SU-DHL-6 (cell line): Measurements from ENCODE around the gene SUCO.

Experiments
- H2AFZ ChIP-seq: fragments of 200-600 bp; sonication (generic); 2 replicates; pipeline ENCODE4 v1.6.1; 2014; ENCODE audit warnings: low read depth, mild to moderate bottlenecking, moderate library complexity, mixed read lengths, antibody characterized with exemption, low read length; ENCODE audit not compliant: severe bottlenecking
- H3F3A ChIP-seq: fragments of 200-600 bp; shearing (Covaris generic); 2 replicates; pipeline ENCODE4 v1.6.0; 2016; ENCODE audit warnings: antibody characterized with exemption, mild to moderate bottlenecking; ENCODE audit not compliant: insufficient read depth
- H3K27ac ChIP-seq: fragments of 200-600 bp; sonication (generic); 2 replicates; pipeline ENCODE4 v1.5.1; 2016; ENCODE audit warnings: low read depth, mild to moderate bottlenecking, low read length, moderate library complexity, mixed read lengths
- H3K27me3 ChIP-seq: fragments of 200-600 bp; sonication (generic), shearing (Covaris generic); 2 replicates; pipeline ENCODE4 v1.6.0; 2014; ENCODE audit warnings: mild to moderate bottlenecking, low read length
- H3K36me3 ChIP-seq: fragments of 200-600 bp; sonication (generic); 2 replicates; pipeline ENCODE4 v1.6.1; 2014; ENCODE audit warnings: mild to moderate bottlenecking, low read length, mixed read lengths
- H3K4me2 ChIP-seq: fragments of 300-600, 200-600 bp; shearing (Covaris generic), sonication (generic); 2 replicates; pipeline ENCODE4 v1.6.0; 2014; ENCODE audit warnings: low read length, low read depth, mild to moderate bottlenecking; ENCODE audit not compliant: poor library complexity, severe bottlenecking
- H3K4me3 ChIP-seq: fragments of 200-600 bp; sonication (generic); 2 replicates; pipeline ENCODE4 v1.5.1; 2014; ENCODE audit warnings: antibody characterized with exemption, low read length, mild to moderate bottlenecking, mixed read lengths; ENCODE audit not compliant: insufficient read depth, poor library complexity, severe bottlenecking
- H3K79me2 ChIP-seq: fragments of 200-600 bp; sonication (generic); 2 replicates; pipeline ENCODE4 v1.6.1; 2014; ENCODE audit warnings: mild to moderate bottlenecking, low read length, moderate library complexity; ENCODE audit not compliant: insufficient read depth
- H3K9ac ChIP-seq: fragments of 200-600 bp; sonication (generic); 2 replicates; pipeline ENCODE4 v1.7.0; 2014; ENCODE audit warnings: mild to moderate bottlenecking, low read length
- H3K9me2 ChIP-seq: fragments of 200-600 bp; sonication (generic); replicated peaks from 2 replicates; pipeline ENCODE4 v1.6.1; 2014; ENCODE audit warnings: low read length; ENCODE audit not compliant: insufficient read depth
- H3K9me3 ChIP-seq: fragments of 200-600 bp; sonication (generic); 2 replicates; pipeline ENCODE4 v1.6.1; 2014; ENCODE audit warnings: low read length, mixed read lengths; ENCODE audit not compliant: insufficient read depth
- H4K20me1 ChIP-seq: fragments of 200-600 bp; sonication (generic); 2 replicates; pipeline ENCODE4 v1.6.1; 2014; ENCODE audit warnings: low read depth, mild to moderate bottlenecking, antibody characterized with exemption, low read length, moderate library complexity, mixed read lengths
- EZH2phosphoT487 ChIP-seq: fragments of 200-600 bp; sonication (generic), shearing (Covaris generic); conservative IDR thresholded peaks from 2 replicates; pipeline ENCODE4 v1.6.1; 2018; ENCODE audit warnings: mild to moderate bottlenecking, antibody characterized with exemption, low read length, moderate library complexity, mixed read lengths
- TF ChIP-seq, protein P1 (sequence below): fragments of 200-600 bp; sonication (generic); IDR thresholded peaks from one replicate; pipeline ENCODE4 v1.5.1; 2017; ENCODE audit warnings: antibody characterized with exemption, mild to moderate bottlenecking, low read length, moderate library complexity; ENCODE audit not compliant: insufficient read depth, poor library complexity, severe bottlenecking

The SUCO gene

DNA sequence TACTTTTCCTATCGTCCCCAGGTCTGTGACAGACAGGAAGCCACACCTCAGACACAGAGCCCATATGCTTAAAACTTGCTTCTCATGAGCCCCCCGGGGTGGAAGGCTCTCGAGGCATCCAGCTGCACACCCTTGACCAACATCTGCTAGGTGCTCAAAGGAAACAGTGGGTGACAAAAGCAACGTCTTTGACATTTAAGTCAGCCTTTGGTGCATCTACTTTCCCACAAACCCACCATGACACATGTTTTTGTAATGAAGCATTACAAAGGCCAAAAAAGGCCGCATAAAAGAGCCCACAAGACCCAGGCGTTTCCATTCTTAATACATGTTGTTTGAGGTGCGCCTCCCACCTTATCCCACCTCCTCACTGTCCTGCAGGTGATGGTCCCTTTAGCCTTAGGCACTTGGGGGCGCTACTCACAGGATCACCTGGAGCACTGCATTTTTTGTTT is 114.2 kb downstream of the SUCO start:
- no peak overlapping the region for H3K4me2 ChIP-seq

DNA sequence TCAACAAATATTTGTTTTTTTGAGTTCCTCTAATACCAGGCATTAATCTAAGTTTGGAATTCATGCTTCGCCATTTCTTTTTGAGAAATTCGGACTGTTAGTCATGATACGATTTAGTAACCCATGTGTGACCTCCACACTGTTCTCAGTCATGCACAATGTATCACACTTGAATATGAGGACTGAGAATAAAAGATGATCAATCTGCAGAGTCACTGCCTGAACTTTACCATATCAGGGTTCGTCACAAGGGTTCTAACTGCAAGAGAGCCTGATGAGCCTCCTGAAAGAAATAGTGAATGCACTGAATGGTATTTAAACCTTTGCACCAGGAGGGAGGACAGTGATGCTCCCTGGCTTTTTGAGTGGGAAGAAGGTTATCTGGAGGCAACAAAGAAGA is 115.0 kb downstream of the SUCO start:
- TF ChIP-seq, protein P1, sequence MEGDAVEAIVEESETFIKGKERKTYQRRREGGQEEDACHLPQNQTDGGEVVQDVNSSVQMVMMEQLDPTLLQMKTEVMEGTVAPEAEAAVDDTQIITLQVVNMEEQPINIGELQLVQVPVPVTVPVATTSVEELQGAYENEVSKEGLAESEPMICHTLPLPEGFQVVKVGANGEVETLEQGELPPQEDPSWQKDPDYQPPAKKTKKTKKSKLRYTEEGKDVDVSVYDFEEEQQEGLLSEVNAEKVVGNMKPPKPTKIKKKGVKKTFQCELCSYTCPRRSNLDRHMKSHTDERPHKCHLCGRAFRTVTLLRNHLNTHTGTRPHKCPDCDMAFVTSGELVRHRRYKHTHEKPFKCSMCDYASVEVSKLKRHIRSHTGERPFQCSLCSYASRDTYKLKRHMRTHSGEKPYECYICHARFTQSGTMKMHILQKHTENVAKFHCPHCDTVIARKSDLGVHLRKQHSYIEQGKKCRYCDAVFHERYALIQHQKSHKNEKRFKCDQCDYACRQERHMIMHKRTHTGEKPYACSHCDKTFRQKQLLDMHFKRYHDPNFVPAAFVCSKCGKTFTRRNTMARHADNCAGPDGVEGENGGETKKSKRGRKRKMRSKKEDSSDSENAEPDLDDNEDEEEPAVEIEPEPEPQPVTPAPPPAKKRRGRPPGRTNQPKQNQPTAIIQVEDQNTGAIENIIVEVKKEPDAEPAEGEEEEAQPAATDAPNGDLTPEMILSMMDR, result no peak
- no peak for TF ChIP-seq EZH2phosphoT487
- Histone ChIP-seq H3F3A (no peaks in the 10 kb centered on the region), H3K27me3 (no peaks in the 10 kb centered on the region), H3K9me2 (no peaks in the 10 kb centered on the region), H3K4me2 (no peak overlapping the region), H3K36me3 (no peaks in the 10 kb centered on the region), H3K9ac (no peak overlapping the region), H3K79me2 (no peaks in the 10 kb centered on the region), H4K20me1 (no peaks in the 10 kb centered on the region), H2AFZ (no peak overlapping the region), H3K27ac (no peak overlapping the region), H3K4me3 (no peak overlapping the region), H3K9me3 (no peaks in the 10 kb centered on the region)

More for the DNA sequence above, 114.2 kb downstream of the SUCO start:
- no peak overlapping the region for H3K27ac ChIP-seq
- H3K4me3 ChIP-seq, result no peak overlapping the region
- H2AFZ ChIP-seq, result no peak overlapping the region
- no peaks in the 10 kb centered on the region for H3K9me3 ChIP-seq
- H3K27me3 ChIP-seq, result no peaks in the 10 kb centered on the region
- no peaks in the 10 kb centered on the region for H4K20me1 ChIP-seq
- no peaks in the 10 kb centered on the region for H3K36me3 ChIP-seq
- H3K9me2 ChIP-seq, result no peaks in the 10 kb centered on the region
- no peaks in the 10 kb centered on the region for H3F3A ChIP-seq
- H3K79me2 ChIP-seq, result no peaks in the 10 kb centered on the region
- TF ChIP-seq EZH2phosphoT487, result no peak
- TF ChIP-seq, protein P1, result no peak
- H3K9ac ChIP-seq, result no peak overlapping the region

DNA sequence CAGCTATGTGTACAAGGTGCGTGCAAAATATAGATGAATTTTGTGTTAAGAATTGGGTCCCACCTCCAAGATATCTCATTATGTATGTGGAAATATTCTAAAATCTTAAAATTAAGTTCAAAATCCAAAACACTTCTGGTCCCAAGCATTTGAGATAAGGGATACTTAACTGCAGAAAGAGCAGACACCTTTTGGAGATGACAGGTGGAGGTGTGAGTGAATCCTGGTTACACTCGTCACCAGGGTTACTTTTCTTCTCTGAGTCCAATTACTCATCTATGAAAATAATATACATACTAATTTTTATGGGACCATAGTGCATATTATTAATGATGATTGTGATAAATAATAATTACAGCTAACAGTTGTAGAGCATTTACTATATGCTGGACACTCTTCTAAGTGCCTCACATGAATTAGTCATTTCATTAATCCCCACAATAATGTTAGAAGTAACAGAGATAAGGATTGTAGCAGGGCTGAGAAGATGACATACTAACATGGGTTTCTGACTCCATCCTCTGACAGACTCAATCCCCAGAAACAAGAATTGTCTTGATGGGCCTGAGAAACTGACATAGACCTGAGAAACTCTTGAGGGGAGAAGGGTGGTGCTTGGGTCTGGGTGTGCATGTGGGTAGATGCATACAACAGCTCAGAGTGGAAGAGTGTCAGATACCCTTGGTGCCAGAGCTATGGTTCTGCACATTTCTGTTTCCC is 117.7 kb downstream of the SUCO start:
- H3K27ac ChIP-seq, result no peak overlapping the region
- H2AFZ ChIP-seq, result no peak overlapping the region
- no peaks in the 10 kb centered on the region for H3K9me2 ChIP-seq
- no peaks in the 10 kb centered on the region for H3F3A ChIP-seq
- H4K20me1 ChIP-seq, result no peaks in the 10 kb centered on the region
- no peaks in the 10 kb centered on the region for H3K79me2 ChIP-seq
- H3K27me3 ChIP-seq, result no peaks in the 10 kb centered on the region
- no peaks in the 10 kb centered on the region for H3K36me3 ChIP-seq
- H3K9ac ChIP-seq, result no peak overlapping the region
- H3K4me3 ChIP-seq, result no peak overlapping the region
- H3K4me2 ChIP-seq, result no peak overlapping the region
- TF ChIP-seq, protein P1, result no peak
- TF ChIP-seq EZH2phosphoT487, result no peak
- no peaks in the 10 kb centered on the region for H3K9me3 ChIP-seq
